Neural cell (in vitro differentiated cells): ENCODE results near the gene RNF123. TPM values are rescaled to one million over a fixed set of nuclear protein-coding genes. Genes with fewer than 3 reads are reported as not detected.
A peak's percentile ranks its signal among the peaks of the same experiment; 100 is the strongest.

Experiments
- H2AFZ ChIP-seq: fragments of 200-600, 300-800 bp; sonication (generic), shearing (Covaris generic); 2 replicates; pipeline ENCODE4 v1.6.0; 2014; ENCODE audit warnings: low read depth, mild to moderate bottlenecking, antibody characterized with exemption, low read length, moderate library complexity
- H3F3A ChIP-seq: fragments of 200-600 bp; shearing (Covaris generic); 2 replicates; pipeline ENCODE4 v1.6.1; 2016; ENCODE audit warnings: mild to moderate bottlenecking, moderate library complexity, mixed read lengths, antibody characterized with exemption, low read length; ENCODE audit not compliant: insufficient read depth, poor library complexity, severe bottlenecking
- H3K27ac ChIP-seq: fragments of 200-600, 300-800 bp; sonication (generic), shearing (Covaris generic); 2 replicates; pipeline ENCODE4 v1.5.1; 2014; ENCODE audit warnings: mild to moderate bottlenecking, low read length, moderate library complexity
- H3K27me3 ChIP-seq: fragments of 300-800, 200-600 bp; sonication (generic), shearing (Covaris generic); 2 replicates; pipeline ENCODE4 v1.6.0; 2014; ENCODE audit warnings: mild to moderate bottlenecking, low read depth, low read length, moderate library complexity; ENCODE audit not compliant: insufficient read depth
- H3K36me3 ChIP-seq: fragments of 300-800, 200-600 bp; sonication (generic), shearing (Covaris generic); 2 replicates; pipeline ENCODE4 v1.5.1; 2014; ENCODE audit warnings: mild to moderate bottlenecking, antibody characterized with exemption, low read length, moderate library complexity; ENCODE audit not compliant: insufficient read depth
- H3K4me2 ChIP-seq: fragments of 300-800, 200-600 bp; sonication (generic), shearing (Covaris generic); 2 replicates; pipeline ENCODE4 v1.6.0; 2014; ENCODE audit warnings: mild to moderate bottlenecking, low read length
- H3K4me3 ChIP-seq: fragments of 300-800, 200-600 bp; sonication (generic), shearing (Covaris generic); 2 replicates; pipeline ENCODE4 v1.5.1; 2014; ENCODE audit warnings: mild to moderate bottlenecking, low read length, moderate library complexity
- H3K79me2 ChIP-seq: fragments of 200-600 bp; shearing (Covaris generic); replicated peaks from 2 replicates; pipeline ENCODE4 v1.6.0; 2014; ENCODE audit warnings: mild to moderate bottlenecking, low read length, moderate library complexity; ENCODE audit not compliant: insufficient read depth
- H3K9ac ChIP-seq: fragments of 300-800, 200-600 bp; sonication (generic), shearing (Covaris generic); 2 replicates; pipeline ENCODE4 v1.6.1; 2016; ENCODE audit warnings: mild to moderate bottlenecking, low read length, mixed read lengths
- H3K9me2 ChIP-seq: fragments of 200-600 bp; shearing (Covaris generic); 2 replicates; pipeline ENCODE4 v1.6.1; 2016; ENCODE audit warnings: mild to moderate bottlenecking, low read length, mixed read lengths; ENCODE audit not compliant: insufficient read depth
- H3K9me3 ChIP-seq: fragments of 200-600, 300-800 bp; sonication (generic), shearing (Covaris generic); 2 replicates; pipeline ENCODE4 v1.6.1; 2016; ENCODE audit warnings: mild to moderate bottlenecking, mixed run types, low read length, moderate library complexity, mixed read lengths
- H4K20me1 ChIP-seq: fragments of 200-600 bp; shearing (Covaris generic); 2 replicates; pipeline ENCODE4 v1.6.1; 2016; ENCODE audit warnings: mild to moderate bottlenecking, mixed run types; ENCODE audit not compliant: insufficient read depth
- CTCF ChIP-seq: fragments of 450-650 bp; IDR thresholded peaks from 2 replicates; pipeline ENCODE4 v1.5.1; 2014; ENCODE audit warnings: antibody characterized with exemption, mild to moderate bottlenecking, moderate library complexity; ENCODE audit not compliant: poor library complexity, severe bottlenecking
- EP300 ChIP-seq: fragments of 450-650 bp; conservative IDR thresholded peaks from 2 replicates; pipeline ENCODE4 v1.6.1; 2014; ENCODE audit warnings: antibody characterized with exemption, mild to moderate bottlenecking, moderate library complexity; ENCODE audit not compliant: poor library complexity, severe bottlenecking
- EZH2 ChIP-seq: fragments of 200-600, 300-800 bp; shearing (Covaris generic), sonication (generic); IDR thresholded peaks from 2 replicates; pipeline ENCODE4 v1.6.1; 2014; ENCODE audit warnings: antibody characterized with exemption, low read length, borderline replicate concordance, mild to moderate bottlenecking; ENCODE audit not compliant: insufficient read depth, poor library complexity, severe bottlenecking
- MXI1 ChIP-seq: fragments of 450-650 bp; conservative IDR thresholded peaks from 2 replicates; pipeline ENCODE4 v1.6.1; 2014; ENCODE audit warnings: antibody characterized with exemption, mild to moderate bottlenecking; ENCODE audit not compliant: poor library complexity, severe bottlenecking
- POLR2AphosphoS5 ChIP-seq: IDR thresholded peaks from 2 replicates; pipeline ENCODE4 v1.6.1; 2012
- RAD21 ChIP-seq: fragments of 450-650 bp; conservative IDR thresholded peaks from 2 replicates; pipeline ENCODE4 v1.6.1; 2014; ENCODE audit warnings: antibody characterized with exemption, mild to moderate bottlenecking, moderate library complexity
- REST ChIP-seq: IDR thresholded peaks from 2 replicates; pipeline ENCODE4 v1.6.1; 2012; ENCODE audit warnings: borderline replicate concordance
- SMC3 ChIP-seq: fragments of 450-650 bp; conservative IDR thresholded peaks from 2 replicates; pipeline ENCODE4 v1.6.1; 2014; ENCODE audit warnings: antibody characterized with exemption, mild to moderate bottlenecking, moderate library complexity; ENCODE audit not compliant: poor library complexity
- TAF1 ChIP-seq: IDR thresholded peaks from 2 replicates; pipeline ENCODE4 v1.6.1; 2012; ENCODE audit warnings: low read depth
- polyA plus RNA-seq: library from polyadenylated mRNA; depleted of rRNA; stranded (reverse); fragments of >200 nt; gene quantifications from 2 replicates; pipeline ENCODE4 v1.2.3, GENCODE V29; 2014

Gene RNF123
- polyA plus RNA-seq, 1 donor from 2014 or later: 27.4 TPM

- Histone ChIP-seq H3K9me3 (no peaks in the 10 kb centered on the region), H2AFZ (peak overlapping the region; percentile 88), H3K79me2 (peaks cover 7% of the 10 kb centered on the region), H3K27ac (peak overlapping the region; percentile 90), H3K9ac (peak overlapping the region; percentile 88), H3K4me3 (peak overlapping the region; percentile 100), H3F3A (no peaks in the 10 kb centered on the region), H3K4me2 (peak overlapping the region; percentile 65), H3K27me3 (no peaks in the 10 kb centered on the region), H3K9me2 (no peaks in the 10 kb centered on the region), H4K20me1 (no peaks in the 10 kb centered on the region), H3K36me3 (no peaks in the 10 kb centered on the region)
- TF ChIP-seq TAF1 (no peak), CTCF (no peak), EP300 (no peak), RAD21 (no peak), SMC3 (no peak), REST (no peak), EZH2 (no peak), MXI1 (no peak), POLR2AphosphoS5 (no peak)
Measured at GRCh38 chr3:49673121-49673714, 16.1 kb upstream of the RNF123 start.

- H3K36me3 ChIP-seq: no peaks in the 10 kb centered on the region
- H3K27me3 ChIP-seq: no peaks in the 10 kb centered on the region
- peak within 1 kb of the TSS; percentile 88 for H3K9ac ChIP-seq
- H3K9me3 ChIP-seq: no peaks in the 10 kb centered on the region
- H3K9me2 ChIP-seq: no peaks in the 10 kb centered on the region
- no peaks in the 10 kb centered on the region for H3F3A ChIP-seq
- H2AFZ ChIP-seq: peak within 1 kb of the TSS; percentile 88
- no peaks in the 10 kb centered on the region for H4K20me1 ChIP-seq
- peaks cover 7% of the 10 kb centered on the region for H3K79me2 ChIP-seq
- H3K27ac ChIP-seq: peak within 1 kb of the TSS; percentile 90
- H3K4me2 ChIP-seq: peak within 1 kb of the TSS; percentile 84
- TF ChIP-seq POLR2AphosphoS5 (peak; percentile 84), CTCF (peak; percentile 34), EP300 (peak; percentile 20), REST (no peak), MXI1 (peak; percentile 54), RAD21 (no peak)
- peak within 1 kb of the TSS; percentile 100 for H3K4me3 ChIP-seq
Measured at GRCh38 chr3:49673715-49674496, 15.5 kb upstream of the RNF123 start, which contains the start of gene APEH. APEH (plus strand) TSS chr3:49674351; CDS start chr3:49674402, 51 bp downstream.
